Stomach (tissue), 4 donors: ENCODE data around the gene SPRYD4.

ENCODE experiments used
- EP300 ChIP-seq: sonication (generic); formaldehyde crosslinking; IDR thresholded peaks from one replicate; pipeline ENCODE4 v1.6.1; 2017; ENCODE audit warnings: antibody characterized with exemption
- POLR2A ChIP-seq, 4 donors: fragments of 450-650 bp; IDR thresholded peaks; one replicate each; pipeline ENCODE4 v1.6.1; 2016; ENCODE audit warnings: antibody characterized with exemption in 4 of 4, control low read depth in 2 of 4, mild to moderate bottlenecking in 1 of 4, moderate library complexity in 1 of 4
- POLR2AphosphoS5 ChIP-seq, 3 donors: sonication (generic); formaldehyde crosslinking; IDR thresholded peaks; one replicate each; pipeline ENCODE4 v1.6.1; 2016; ENCODE audit warnings: antibody characterized with exemption in 3 of 3
- TF ChIP-seq, protein P1 (sequence below), 7 experiments: fragments of 450-650 bp in 4 of 7; fragments of 200-600 bp in 3 of 7; sonication (generic) in 3 of 7; IDR thresholded peaks; one replicate each; pipeline ENCODE4 v1.5.1; 2016 to 2019; ENCODE audit warnings: antibody characterized with exemption in 7 of 7, control low read depth in 2 of 7, mild to moderate bottlenecking in 1 of 7

DNA sequence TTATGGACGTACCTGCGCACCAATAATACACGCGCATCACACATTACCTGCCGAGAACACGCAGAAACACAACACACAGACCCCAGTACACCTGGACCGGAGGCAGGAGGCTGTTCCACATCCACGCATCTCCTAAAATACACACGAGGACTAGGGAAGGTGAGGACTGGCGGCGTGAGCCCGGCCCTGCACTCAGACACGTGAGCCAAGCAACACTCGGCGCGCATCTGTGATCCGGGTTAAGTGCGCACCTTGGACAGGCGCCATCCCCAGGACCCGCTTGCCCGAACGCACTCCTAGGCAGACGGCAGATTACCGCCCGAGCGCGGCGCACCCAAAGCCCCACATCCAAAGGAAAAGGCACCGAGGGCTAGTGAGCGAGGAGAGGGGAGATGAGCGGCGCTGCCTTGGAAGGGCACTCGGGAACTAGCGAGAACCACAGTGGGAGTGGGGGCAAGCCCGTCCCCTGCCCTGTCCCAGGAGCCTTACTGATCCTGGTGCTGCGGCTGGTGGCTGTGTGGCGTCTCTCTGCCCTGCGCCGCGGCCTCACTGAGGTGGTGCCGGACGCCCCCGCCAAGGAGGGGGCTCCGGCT is 19.2 kb downstream of the SPRYD4 start:
- no peak for TF ChIP-seq POLR2A (IDR thresholded peaks at IDR 0.05)
- TF ChIP-seq, protein P1, sequence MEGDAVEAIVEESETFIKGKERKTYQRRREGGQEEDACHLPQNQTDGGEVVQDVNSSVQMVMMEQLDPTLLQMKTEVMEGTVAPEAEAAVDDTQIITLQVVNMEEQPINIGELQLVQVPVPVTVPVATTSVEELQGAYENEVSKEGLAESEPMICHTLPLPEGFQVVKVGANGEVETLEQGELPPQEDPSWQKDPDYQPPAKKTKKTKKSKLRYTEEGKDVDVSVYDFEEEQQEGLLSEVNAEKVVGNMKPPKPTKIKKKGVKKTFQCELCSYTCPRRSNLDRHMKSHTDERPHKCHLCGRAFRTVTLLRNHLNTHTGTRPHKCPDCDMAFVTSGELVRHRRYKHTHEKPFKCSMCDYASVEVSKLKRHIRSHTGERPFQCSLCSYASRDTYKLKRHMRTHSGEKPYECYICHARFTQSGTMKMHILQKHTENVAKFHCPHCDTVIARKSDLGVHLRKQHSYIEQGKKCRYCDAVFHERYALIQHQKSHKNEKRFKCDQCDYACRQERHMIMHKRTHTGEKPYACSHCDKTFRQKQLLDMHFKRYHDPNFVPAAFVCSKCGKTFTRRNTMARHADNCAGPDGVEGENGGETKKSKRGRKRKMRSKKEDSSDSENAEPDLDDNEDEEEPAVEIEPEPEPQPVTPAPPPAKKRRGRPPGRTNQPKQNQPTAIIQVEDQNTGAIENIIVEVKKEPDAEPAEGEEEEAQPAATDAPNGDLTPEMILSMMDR (IDR thresholded peaks at IDR 0.05) = no peak
- no peak for TF ChIP-seq POLR2AphosphoS5 (IDR thresholded peaks at IDR 0.05)
- no peak for TF ChIP-seq EP300
